AG04450 (cell line): ENCODE data around the gene FILIP1L. TPM values are rescaled to one million over a fixed set of nuclear protein-coding genes. Genes with fewer than 3 reads are reported as not detected.
A peak's percentile ranks its signal among the peaks of the same experiment; 100 is the strongest.

Experiments
- CTCF ChIA-PET: fragments of 300-600, 350-600 bp; formaldehyde crosslinking; extraction: SDS; loops from one replicate; lab custom pipeline; 2022; ENCODE audit warnings: antibody characterized with exemption, inconsistent platforms; lab: Charles Lee
- POLR2A ChIA-PET: fragments of 350-600 bp; formaldehyde crosslinking; extraction: SDS; loops from one replicate; lab custom pipeline; 2021; ENCODE audit warnings: antibody characterized with exemption, inconsistent platforms; lab: Yijun Ruan, JAX
- DNase-seq: peaks from one replicate; pipeline ENCODE4 v3.0.0-alpha.2; 2011; ENCODE audit warnings: low read depth, low spot score
- H3K27ac ChIP-seq: one replicate; pipeline ENCODE4 v1.5.1; 2012; ENCODE audit warnings: low read depth, low read length, control low read depth
- H3K27me3 ChIP-seq: one replicate; pipeline ENCODE4 v1.6.0; 2012; ENCODE audit warnings: low read length; ENCODE audit not compliant: control insufficient read depth, insufficient read depth
- H3K4me3 ChIP-seq: 2 replicates; pipeline ENCODE4 v1.5.1; 2011; ENCODE audit warnings: mild to moderate bottlenecking, low read depth, low read length, control low read depth
- H3K9me3 ChIP-seq: 2 replicates; pipeline ENCODE4 v1.5.1; 2012; ENCODE audit warnings: low read length; ENCODE audit not compliant: control insufficient read depth, insufficient read depth
- CTCF ChIP-seq: IDR thresholded peaks from 2 replicates; pipeline ENCODE4 v1.5.1; 2011; ENCODE audit warnings: low read depth, low read length, control low read depth, inconsistent platforms
- polyA plus RNA-seq: library from polyadenylated mRNA; depleted of rRNA; stranded (reverse); fragments of >200 nt; gene quantifications from 2 replicates; pipeline ENCODE4 v1.2.3, GENCODE V29; 2011

Gene FILIP1L
- polyA plus RNA-seq, 1 experiment = 75.5 TPM

GRCh38 chr3:99846477-99847160 is 267.7 kb downstream of the FILIP1L start:
- POLR2A ChIA-PET = interaction anchor here (0.6 to 0.9 kb wide), 2 partner anchors 212 to 414 kb away, joined by 3 to 4 read pairs; partner anchors contain the start of gene TBC1D23
- CTCF ChIA-PET = interaction anchor here (0.6 to 2.5 kb wide), 4 partner anchors 13 to 407 kb away, joined by 3 to 14 read pairs (median 6); no protein-coding TSS in a partner anchor
- no peak overlapping the region for H3K4me3 ChIP-seq
- TF ChIP-seq CTCF = no peak
- no peak overlapping the region for H3K27ac ChIP-seq
- H3K27me3 ChIP-seq = no peaks in the 10 kb centered on the region
- H3K9me3 ChIP-seq = no peaks in the 10 kb centered on the region
- DNase-seq = no peak

GRCh38 chr3:99845999-99846398 is 268.3 kb downstream of the FILIP1L start:
- CTCF ChIA-PET = interaction anchor here (1.1 to 2.5 kb wide), 2 partner anchors 12 to 408 kb away, joined by 3 to 14 read pairs; no protein-coding TSS in a partner anchor
- Histone ChIP-seq H3K4me3 (no peak overlapping the region), H3K27ac (no peak overlapping the region), H3K27me3 (no peaks in the 10 kb centered on the region), H3K9me3 (no peaks in the 10 kb centered on the region)
- POLR2A ChIA-PET = interaction anchor here (0.6 kb wide), 1 partner anchor 213 kb away, joined by 3 read pairs; no protein-coding TSS in a partner anchor
- no peak for DNase-seq
- TF ChIP-seq CTCF = no peak

- ChIA-PET CTCF (interaction anchor here (2.5 to 2.6 kb wide), 3 partner anchors 12 to 410 kb away, joined by 8 to 56 read pairs (median 49); no protein-coding TSS in a partner anchor), POLR2A (no interaction called here)
- Histone ChIP-seq H3K27me3 (no peaks in the 10 kb centered on the region), H3K27ac (no peak overlapping the region), H3K4me3 (no peak overlapping the region), H3K9me3 (no peaks in the 10 kb centered on the region)
- no peak for DNase-seq
- TF ChIP-seq CTCF = no peak
Measured at GRCh38 chr3:99845331-99845730, 269.0 kb downstream of the FILIP1L start.

- Histone ChIP-seq H3K27me3 (no peaks in the 10 kb centered on the region), H3K4me3 (no peak overlapping the region), H3K27ac (peak overlapping the region; percentile 33), H3K9me3 (no peaks in the 10 kb centered on the region)
- no peak for TF ChIP-seq CTCF
- DNase-seq = no peak
- POLR2A ChIA-PET = interaction anchor here (0.7 to 1.7 kb wide), 6 partner anchors 52 to 898 kb away, joined by 3 to 9 read pairs (median 4); no protein-coding TSS in a partner anchor
- CTCF ChIA-PET = interaction anchor here (0.6 to 2.6 kb wide), 39 partner anchors 11 to 820 kb away, joined by 3 to 56 read pairs (median 5); partner anchors contain the start of genes CMSS1 and TBC1D23
Measured at GRCh38 chr3:99843590-99844258, 270.6 kb downstream of the FILIP1L start.
